ENCODE data around the gene HMGA1.

- no peak for TF ChIP-seq CTCF (IDR thresholded peaks at IDR 0.05)
- no peak for TF ChIP-seq POLR2A (IDR thresholded peaks at IDR 0.05)
Observed at GRCh38 chr6:34284563-34285447, 48.1 kb downstream of the HMGA1 start.

All from sigmoid colon (tissue), 3 donors.